Upper lobe of left lung (tissue), 6 donors: ENCODE data around the gene NUP58. TPM values are rescaled to one million over a fixed set of nuclear protein-coding genes. Genes with fewer than 3 reads are reported as not detected.
A peak's percentile ranks its signal among the peaks of the same experiment; 100 is the strongest.

Experiments
- ATAC-seq, 2 donors: fragments of 200-7000 bp; cut with Tn5 transposase; one replicate each; pipeline ENCODE4 v1.9.1; 2022; ENCODE audit warnings: mild to moderate bottlenecking in 2 of 2, moderate library complexity in 2 of 2; ENCODE audit not compliant: low FRiP score in 2 of 2
- DNase-seq, 2 donors: peaks; one replicate each; pipeline ENCODE4 v3.0.0-alpha.2; 2019 to 2020
- H3K27ac ChIP-seq, 4 donors: fragments of 200-600 bp; sonication (generic); one replicate each; pipeline ENCODE4 v1.5.1; 2016 to 2019
- H3K27me3 ChIP-seq, 4 donors: fragments of 200-600 bp; sonication (generic); one replicate each; pipeline ENCODE4 v1.5.1; 2017 to 2019
- H3K36me3 ChIP-seq, 4 donors: fragments of 200-600 bp; sonication (generic); one replicate each; pipeline ENCODE4 v1.5.1; 2016 to 2019
- H3K4me1 ChIP-seq, 4 donors: fragments of 200-600 bp; sonication (generic); one replicate each; pipeline ENCODE4 v1.5.1; 2018 to 2019
- H3K4me3 ChIP-seq, 4 donors: fragments of 200-600 bp; sonication (generic); one replicate each; pipeline ENCODE4 v1.5.1; 2017 to 2019; ENCODE audit warnings: mild to moderate bottlenecking in 2 of 4, moderate library complexity in 1 of 4
- H3K9me3 ChIP-seq, 4 donors: fragments of 200-600 bp; sonication (generic); one replicate each; pipeline ENCODE4 v1.5.1; 2018 to 2019
- CTCF ChIP-seq, 6 experiments: fragments of 450-650 bp in 4 of 6; fragments of 200-600 bp in 2 of 6; sonication (generic) in 2 of 6; IDR thresholded peaks; one replicate each; pipeline ENCODE4 v1.5.1; 2016 to 2019; ENCODE audit warnings: antibody characterized with exemption in 6 of 6
- EP300 ChIP-seq, 4 donors: sonication (generic); formaldehyde crosslinking; IDR thresholded peaks; one replicate each; pipeline ENCODE4 v1.5.1; 2017; ENCODE audit warnings: antibody characterized with exemption in 4 of 4, control low read depth in 2 of 4
- POLR2A ChIP-seq, 4 donors: fragments of 450-650 bp; IDR thresholded peaks; one replicate each; pipeline ENCODE4 v1.5.1; 2016 to 2017; ENCODE audit warnings: antibody characterized with exemption in 4 of 4, mild to moderate bottlenecking in 2 of 4
- POLR2AphosphoS5 ChIP-seq, 2 donors: sonication (generic); formaldehyde crosslinking; IDR thresholded peaks; one replicate each; pipeline ENCODE4 v1.5.1; 2017; ENCODE audit warnings: antibody characterized with exemption in 2 of 2
- WGBS, 2 donors: methylation state at CpG; one replicate each; pipeline ENCODE4 v1.1.5; 2017 to 2018; 5-methylcytosine and 5-hydroxymethylcytosine counted together
- total RNA-seq, 6 donors: library from RNA; depleted of rRNA in 4 of 6; stranded (reverse); fragments of >200 nt in 4 of 6; gene quantifications; one replicate each; pipeline versions ENCODE4 v1.1.0 to v1.2.1, GENCODE V29; 2016 to 2021
- donor health status: DM: no; HTN: no; CAD: no; lungs with moderate emphysema.
- donor health status: DM: no; HTN: yes; CAD: no; lungs with severe emphysema.

The NUP58 gene
- total RNA-seq, 6 donors from 2014 or later: 68.2 to 157 (median 85.6) TPM

- H3K9me3 ChIP-seq: no peaks in the 10 kb centered on the region
- TF ChIP-seq POLR2AphosphoS5 (IDR thresholded peaks at IDR 0.05) (no peak), CTCF (IDR thresholded peaks at IDR 0.05) (no peak), POLR2A (IDR thresholded peaks at IDR 0.05) (no peak), EP300 (IDR thresholded peaks at IDR 0.05) (no peak)
- H3K36me3 ChIP-seq: no peaks in the 10 kb centered on the region
- H3K4me3 ChIP-seq: no peak overlapping the region
- H3K27ac ChIP-seq: no peak overlapping the region
- H3K4me1 ChIP-seq: no peaks in the 10 kb centered on the region
- ATAC-seq (no peak), DNase-seq (peak in 1 of 2 donors; percentile 72)
- H3K27me3 ChIP-seq: no peaks in the 10 kb centered on the region
- WGBS, 2 donors: 91 to 95% methylated on average over 30 to 32 of the region's 32 CpGs
Measured at GRCh38 chr13:25365720-25366235, 64.4 kb downstream of the NUP58 start.

GRCh38 chr13:25371158-25371874 is 69.9 kb downstream of the NUP58 start:
- peaks cover 0 to 15% (median 10%) of the 10 kb centered on the region in 4 donors for H3K4me1 ChIP-seq
- WGBS, 2 donors: 48 to 53% methylated on average over 17 to 19 of the region's 20 CpGs

GRCh38 chr13:25371875-25372283 is 70.5 kb downstream of the NUP58 start, which contains the start of gene ATP8A2:
ATP8A2 (plus strand) TSS chr13:25371974; CDS start chr13:25372213, 239 bp downstream.
- Histone ChIP-seq H3K4me1 (peaks cover 0 to 15% (median 10%) of the 10 kb centered on the region in 4 donors), H3K9me3 (no peaks in the 10 kb centered on the region), H3K36me3 (no peaks in the 10 kb centered on the region), H3K27ac (no peak within 1 kb of the TSS), H3K4me3 (peak within 1 kb of the TSS in 3 of 4 donors; percentile 31 to 44 (median 34)), H3K27me3 (peaks cover 0 to 23% (median 13%) of the 10 kb centered on the region in 4 donors)
- TF ChIP-seq POLR2A (IDR thresholded peaks at IDR 0.05): no peak
- no peak for TF ChIP-seq CTCF (IDR thresholded peaks at IDR 0.05)
- DNase-seq: no peak
- WGBS, 2 donors: 3 to 6% methylated on average over 21 to 27 of the region's 58 CpGs
- ATAC-seq: no peak

More at GRCh38 chr13:25371158-25371874, 69.9 kb downstream of the NUP58 start:
- TF ChIP-seq CTCF (IDR thresholded peaks at IDR 0.05) (no peak), EP300 (IDR thresholded peaks at IDR 0.05) (no peak), POLR2A (IDR thresholded peaks at IDR 0.05) (no peak), POLR2AphosphoS5 (IDR thresholded peaks at IDR 0.05) (no peak)
- ATAC-seq (no peak), DNase-seq (no peak)
- Histone ChIP-seq H3K9me3 (no peaks in the 10 kb centered on the region), H3K27ac (no peak overlapping the region), H3K27me3 (peaks cover 0 to 23% (median 13%) of the 10 kb centered on the region in 4 donors), H3K36me3 (no peaks in the 10 kb centered on the region), H3K4me3 (peak overlapping the region in 3 of 4 donors; percentile 31 to 44 (median 34))

GRCh38 chr13:25372284-25373081 is 71.1 kb downstream of the NUP58 start:
- Histone ChIP-seq H3K27me3 (peaks cover 0 to 23% (median 13%) of the 10 kb centered on the region in 4 donors), H3K4me3 (peak overlapping the region in 3 of 4 donors; percentile 31 to 44 (median 34)), H3K27ac (no peak overlapping the region), H3K36me3 (no peaks in the 10 kb centered on the region), H3K9me3 (no peaks in the 10 kb centered on the region), H3K4me1 (peaks cover 0 to 15% (median 10%) of the 10 kb centered on the region in 4 donors)
- 20 to 24% methylated on average over 26 to 53 of the region's 82 CpGs for WGBS, 2 donors
- DNase-seq (peak in 1 of 2 donors; percentile 78), ATAC-seq (no peak)
- no peak for TF ChIP-seq POLR2A (IDR thresholded peaks at IDR 0.05)
- TF ChIP-seq POLR2AphosphoS5 (IDR thresholded peaks at IDR 0.05): no peak
- no peak for TF ChIP-seq CTCF (IDR thresholded peaks at IDR 0.05)
- TF ChIP-seq EP300 (IDR thresholded peaks at IDR 0.05): no peak
